Measurements from ENCODE around the gene COQ10A. TPM values are rescaled to one million over a fixed set of nuclear protein-coding genes. Genes with fewer than 3 reads are reported as not detected.

The COQ10A gene
- total and polyA plus RNA-seq, 9 of the 15 experiments (the other 6 are each of a cell fraction or from before 2014, with no cell fraction given) = 3.1 to 26.4 (median 12.7) TPM

DNA sequence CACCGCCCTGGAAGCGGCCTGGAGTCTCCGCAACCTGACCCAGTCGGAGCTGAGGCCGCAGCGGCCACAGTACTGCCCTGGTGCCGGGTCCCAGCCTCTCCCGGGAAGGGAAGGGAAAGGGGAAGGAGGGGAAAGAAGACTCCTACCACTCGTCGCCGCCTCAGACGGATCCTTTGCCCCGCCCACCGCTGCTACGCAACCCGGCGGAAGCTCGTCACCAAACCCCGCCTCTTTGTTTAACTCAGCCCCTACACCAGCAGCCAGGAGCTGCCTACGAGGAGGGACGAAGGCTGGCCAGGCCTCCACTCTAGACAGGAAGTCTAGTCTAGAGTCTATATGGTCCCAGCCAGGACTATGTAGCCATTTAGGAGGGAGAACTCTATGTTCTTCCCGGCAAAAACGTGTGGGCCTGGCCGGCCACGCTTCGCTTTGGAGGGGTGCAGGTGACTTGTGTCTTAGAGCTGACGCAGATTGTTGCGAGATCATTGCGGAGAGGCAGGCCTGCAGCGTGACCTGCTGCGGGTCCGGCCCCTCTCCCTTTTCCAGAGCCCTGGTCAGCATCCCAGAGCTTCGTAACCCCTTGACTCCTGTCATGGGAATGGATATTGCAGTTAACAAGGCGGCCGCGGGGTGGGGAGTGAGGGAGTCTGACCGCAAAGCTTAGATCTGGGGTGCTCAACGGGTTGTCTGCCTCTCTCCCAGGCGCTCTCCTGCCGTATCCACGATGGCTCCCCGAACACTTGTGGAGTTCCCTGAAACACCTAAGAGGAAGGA lies 44.8 kb upstream of the COQ10A start, which contains the start of gene RNF41 (continued):
- TF ChIP-seq, protein P1, sequence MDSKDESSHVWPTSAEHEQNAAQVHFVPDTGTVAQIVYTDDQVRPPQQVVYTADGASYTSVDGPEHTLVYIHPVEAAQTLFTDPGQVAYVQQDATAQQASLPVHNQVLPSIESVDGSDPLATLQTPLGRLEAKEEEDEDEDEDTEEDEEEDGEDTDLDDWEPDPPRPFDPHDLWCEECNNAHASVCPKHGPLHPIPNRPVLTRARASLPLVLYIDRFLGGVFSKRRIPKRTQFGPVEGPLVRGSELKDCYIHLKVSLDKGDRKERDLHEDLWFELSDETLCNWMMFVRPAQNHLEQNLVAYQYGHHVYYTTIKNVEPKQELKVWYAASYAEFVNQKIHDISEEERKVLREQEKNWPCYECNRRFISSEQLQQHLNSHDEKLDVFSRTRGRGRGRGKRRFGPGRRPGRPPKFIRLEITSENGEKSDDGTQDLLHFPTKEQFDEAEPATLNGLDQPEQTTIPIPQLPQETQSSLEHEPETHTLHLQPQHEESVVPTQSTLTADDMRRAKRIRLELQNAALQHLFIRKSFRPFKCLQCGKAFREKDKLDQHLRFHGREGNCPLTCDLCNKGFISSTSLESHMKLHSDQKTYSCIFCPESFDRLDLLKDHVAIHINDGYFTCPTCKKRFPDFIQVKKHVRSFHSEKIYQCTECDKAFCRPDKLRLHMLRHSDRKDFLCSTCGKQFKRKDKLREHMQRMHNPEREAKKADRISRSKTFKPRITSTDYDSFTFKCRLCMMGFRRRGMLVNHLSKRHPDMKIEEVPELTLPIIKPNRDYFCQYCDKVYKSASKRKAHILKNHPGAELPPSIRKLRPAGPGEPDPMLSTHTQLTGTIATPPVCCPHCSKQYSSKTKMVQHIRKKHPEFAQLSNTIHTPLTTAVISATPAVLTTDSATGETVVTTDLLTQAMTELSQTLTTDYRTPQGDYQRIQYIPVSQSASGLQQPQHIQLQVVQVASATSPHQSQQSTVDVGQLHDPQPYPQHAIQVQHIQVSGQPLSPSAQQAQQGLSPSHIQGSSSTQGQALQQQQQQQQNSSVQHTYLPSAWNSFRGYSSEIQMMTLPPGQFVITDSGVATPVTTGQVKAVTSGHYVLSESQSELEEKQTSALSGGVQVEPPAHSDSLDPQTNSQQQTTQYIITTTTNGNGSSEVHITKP (IDR thresholded peaks at IDR 0.05; ENCODE audit: partially characterized antibody) = peak; percentile 84
- TF ChIP-seq BDP1 (IDR thresholded peaks at IDR 0.05; ENCODE audit: insufficient read depth, insufficient read length) (no peak), RBFOX2 (IDR thresholded peaks at IDR 0.05; ENCODE audit: low read depth, low read length) (peak; percentile 88), PML (IDR thresholded peaks at IDR 0.05; ENCODE audit: low read length) (peak; percentile 76; the same call in 1 of the 2 replicates), MBD2 (IDR thresholded peaks at IDR 0.05; ENCODE audit: borderline replicate concordance, low read depth) (peak; percentile 29; the same call in 1 of the 2 replicates), ZNF232 (CRISPR knock-in tag; IDR thresholded peaks at IDR 0.05) (0 out of 2 replicates have a peak, but pooled peaks have one; percentile 57), CBFB (CRISPR knock-in tag; IDR thresholded peaks at IDR 0.05) (peak; percentile 66; the same call in 1 of the 2 replicates), ZNF830 (CRISPR knock-in tag; IDR thresholded peaks at IDR 0.05) (0 out of 2 replicates have a peak, but pooled peaks have one; percentile 15), FOXK1 (CRISPR knock-in tag; IDR thresholded peaks at IDR 0.05; ENCODE audit: borderline replicate concordance) (peak; percentile 73; the same call in 1 of the 2 replicates), CEBPB (tag; IDR thresholded peaks at IDR 0.05) (no peak), KAT7 (CRISPR knock-in tag; IDR thresholded peaks at IDR 0.05; ENCODE audit: borderline replicate concordance) (0 out of 2 replicates have a peak, but pooled peaks have one; percentile 7), ETV5 (CRISPR knock-in tag; IDR thresholded peaks at IDR 0.05; ENCODE audit: low read depth) (peak; percentile 50; the same call in 1 of the 2 replicates), POLR2A (conservative IDR thresholded peaks at IDR 0.05) (peak; percentile 96), CXXC5 (CRISPR knock-in tag; IDR thresholded peaks at IDR 0.05) (peak; percentile 61)
- TF ChIP-seq, protein P2, sequence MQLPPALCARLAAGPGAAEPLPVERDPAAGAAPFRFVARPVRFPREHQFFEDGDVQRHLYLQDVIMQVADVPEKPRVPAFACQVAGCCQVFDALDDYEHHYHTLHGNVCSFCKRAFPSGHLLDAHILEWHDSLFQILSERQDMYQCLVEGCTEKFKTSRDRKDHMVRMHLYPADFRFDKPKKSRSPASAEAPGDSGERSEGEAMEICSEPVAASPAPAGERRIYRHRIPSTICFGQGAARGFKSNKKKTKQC (CRISPR knock-in tag; IDR thresholded peaks at IDR 0.05) = peak; percentile 72
- TF ChIP-seq, protein P3, sequence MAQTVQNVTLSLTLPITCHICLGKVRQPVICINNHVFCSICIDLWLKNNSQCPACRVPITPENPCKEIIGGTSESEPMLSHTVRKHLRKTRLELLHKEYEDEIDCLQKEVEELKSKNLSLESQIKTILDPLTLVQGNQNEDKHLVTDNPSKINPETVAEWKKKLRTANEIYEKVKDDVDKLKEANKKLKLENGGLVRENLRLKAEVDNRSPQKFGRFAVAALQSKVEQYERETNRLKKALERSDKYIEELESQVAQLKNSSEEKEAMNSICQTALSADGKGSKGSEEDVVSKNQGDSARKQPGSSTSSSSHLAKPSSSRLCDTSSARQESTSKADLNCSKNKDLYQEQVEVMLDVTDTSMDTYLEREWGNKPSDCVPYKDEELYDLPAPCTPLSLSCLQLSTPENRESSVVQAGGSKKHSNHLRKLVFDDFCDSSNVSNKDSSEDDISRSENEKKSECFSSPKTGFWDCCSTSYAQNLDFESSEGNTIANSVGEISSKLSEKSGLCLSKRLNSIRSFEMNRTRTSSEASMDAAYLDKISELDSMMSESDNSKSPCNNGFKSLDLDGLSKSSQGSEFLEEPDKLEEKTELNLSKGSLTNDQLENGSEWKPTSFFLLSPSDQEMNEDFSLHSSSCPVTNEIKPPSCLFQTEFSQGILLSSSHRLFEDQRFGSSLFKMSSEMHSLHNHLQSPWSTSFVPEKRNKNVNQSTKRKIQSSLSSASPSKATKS (CRISPR knock-in tag; IDR thresholded peaks at IDR 0.05) = 0 out of 2 replicates have a peak, but pooled peaks have one; percentile 31
- TF ChIP-seq, protein P4, sequence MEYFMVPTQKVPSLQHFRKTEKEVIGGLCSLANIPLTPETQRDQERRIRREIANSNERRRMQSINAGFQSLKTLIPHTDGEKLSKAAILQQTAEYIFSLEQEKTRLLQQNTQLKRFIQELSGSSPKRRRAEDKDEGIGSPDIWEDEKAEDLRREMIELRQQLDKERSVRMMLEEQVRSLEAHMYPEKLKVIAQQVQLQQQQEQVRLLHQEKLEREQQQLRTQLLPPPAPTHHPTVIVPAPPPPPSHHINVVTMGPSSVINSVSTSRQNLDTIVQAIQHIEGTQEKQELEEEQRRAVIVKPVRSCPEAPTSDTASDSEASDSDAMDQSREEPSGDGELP (CRISPR knock-in tag; IDR thresholded peaks at IDR 0.05; ENCODE audit: borderline replicate concordance) = peak; percentile 70
- TF ChIP-seq, protein P5, sequence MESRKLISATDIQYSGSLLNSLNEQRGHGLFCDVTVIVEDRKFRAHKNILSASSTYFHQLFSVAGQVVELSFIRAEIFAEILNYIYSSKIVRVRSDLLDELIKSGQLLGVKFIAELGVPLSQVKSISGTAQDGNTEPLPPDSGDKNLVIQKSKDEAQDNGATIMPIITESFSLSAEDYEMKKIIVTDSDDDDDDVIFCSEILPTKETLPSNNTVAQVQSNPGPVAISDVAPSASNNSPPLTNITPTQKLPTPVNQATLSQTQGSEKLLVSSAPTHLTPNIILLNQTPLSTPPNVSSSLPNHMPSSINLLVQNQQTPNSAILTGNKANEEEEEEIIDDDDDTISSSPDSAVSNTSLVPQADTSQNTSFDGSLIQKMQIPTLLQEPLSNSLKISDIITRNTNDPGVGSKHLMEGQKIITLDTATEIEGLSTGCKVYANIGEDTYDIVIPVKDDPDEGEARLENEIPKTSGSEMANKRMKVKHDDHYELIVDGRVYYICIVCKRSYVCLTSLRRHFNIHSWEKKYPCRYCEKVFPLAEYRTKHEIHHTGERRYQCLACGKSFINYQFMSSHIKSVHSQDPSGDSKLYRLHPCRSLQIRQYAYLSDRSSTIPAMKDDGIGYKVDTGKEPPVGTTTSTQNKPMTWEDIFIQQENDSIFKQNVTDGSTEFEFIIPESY (CRISPR knock-in tag; IDR thresholded peaks at IDR 0.05) = peak; percentile 70; the same call in 1 of the 2 replicates

Measured in K562 (cell line).